Measurements from ENCODE around the gene LANCL2.

LANCL2 gene

DNA sequence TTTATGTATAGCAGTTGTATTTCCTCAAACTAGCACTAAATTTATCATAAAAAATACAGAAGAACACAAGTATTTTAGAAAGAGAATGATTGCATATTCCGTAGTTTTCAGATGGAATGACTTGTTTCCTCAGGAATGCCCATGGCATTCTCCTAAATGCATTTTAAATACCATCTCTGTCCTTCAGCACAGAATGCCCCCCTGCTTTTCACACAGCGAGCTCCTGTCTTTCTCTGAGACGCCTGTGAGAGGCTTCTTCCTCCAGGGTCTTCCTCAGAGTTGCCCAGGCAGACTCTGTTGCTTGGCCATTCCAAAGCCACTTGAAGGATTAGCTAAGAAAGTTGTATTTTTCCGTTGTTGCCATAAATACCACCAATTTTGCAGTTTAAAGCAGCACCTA is 10.1 kb downstream of the LANCL2 start:
- no peak overlapping the region for H3K9ac ChIP-seq (ENCODE audit: low read length)
- peak overlapping the region; percentile 42 for H3K4me2 ChIP-seq (ENCODE audit: low read depth, low read length, poor library complexity, severe bottlenecking)
- H3K27ac ChIP-seq (ENCODE audit: low read depth, low read length), result no peak overlapping the region
- no peaks in the 10 kb centered on the region for H3K27me3 ChIP-seq (ENCODE audit: low read length)
- H2AFZ ChIP-seq (ENCODE audit: low read depth, low read length, severe bottlenecking), result no peak overlapping the region
- H3K79me2 ChIP-seq (ENCODE audit: insufficient read depth, low read length), result peaks cover 20% of the 10 kb centered on the region
- no peaks in the 10 kb centered on the region for H3K9me3 ChIP-seq (ENCODE audit: insufficient read depth, low read length)
- H3K4me3 ChIP-seq (ENCODE audit: insufficient read depth, low read length, poor library complexity, severe bottlenecking), result no peak overlapping the region
- no peak for TF ChIP-seq EZH2phosphoT487 (conservative IDR thresholded peaks at IDR 0.05; ENCODE audit: low read length)
- TF ChIP-seq, protein P1, sequence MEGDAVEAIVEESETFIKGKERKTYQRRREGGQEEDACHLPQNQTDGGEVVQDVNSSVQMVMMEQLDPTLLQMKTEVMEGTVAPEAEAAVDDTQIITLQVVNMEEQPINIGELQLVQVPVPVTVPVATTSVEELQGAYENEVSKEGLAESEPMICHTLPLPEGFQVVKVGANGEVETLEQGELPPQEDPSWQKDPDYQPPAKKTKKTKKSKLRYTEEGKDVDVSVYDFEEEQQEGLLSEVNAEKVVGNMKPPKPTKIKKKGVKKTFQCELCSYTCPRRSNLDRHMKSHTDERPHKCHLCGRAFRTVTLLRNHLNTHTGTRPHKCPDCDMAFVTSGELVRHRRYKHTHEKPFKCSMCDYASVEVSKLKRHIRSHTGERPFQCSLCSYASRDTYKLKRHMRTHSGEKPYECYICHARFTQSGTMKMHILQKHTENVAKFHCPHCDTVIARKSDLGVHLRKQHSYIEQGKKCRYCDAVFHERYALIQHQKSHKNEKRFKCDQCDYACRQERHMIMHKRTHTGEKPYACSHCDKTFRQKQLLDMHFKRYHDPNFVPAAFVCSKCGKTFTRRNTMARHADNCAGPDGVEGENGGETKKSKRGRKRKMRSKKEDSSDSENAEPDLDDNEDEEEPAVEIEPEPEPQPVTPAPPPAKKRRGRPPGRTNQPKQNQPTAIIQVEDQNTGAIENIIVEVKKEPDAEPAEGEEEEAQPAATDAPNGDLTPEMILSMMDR (IDR thresholded peaks at IDR 0.05; ENCODE audit: insufficient read depth, low read length, poor library complexity, severe bottlenecking), result no peak
- no peaks in the 10 kb centered on the region for H3K9me2 ChIP-seq (replicated peaks; ENCODE audit: insufficient read depth, low read length)
- H3K36me3 ChIP-seq (ENCODE audit: low read length), result no peaks in the 10 kb centered on the region
- H4K20me1 ChIP-seq (ENCODE audit: low read depth, low read length), result no peaks in the 10 kb centered on the region
- no peaks in the 10 kb centered on the region for H3F3A ChIP-seq (ENCODE audit: insufficient read depth)

DNA sequence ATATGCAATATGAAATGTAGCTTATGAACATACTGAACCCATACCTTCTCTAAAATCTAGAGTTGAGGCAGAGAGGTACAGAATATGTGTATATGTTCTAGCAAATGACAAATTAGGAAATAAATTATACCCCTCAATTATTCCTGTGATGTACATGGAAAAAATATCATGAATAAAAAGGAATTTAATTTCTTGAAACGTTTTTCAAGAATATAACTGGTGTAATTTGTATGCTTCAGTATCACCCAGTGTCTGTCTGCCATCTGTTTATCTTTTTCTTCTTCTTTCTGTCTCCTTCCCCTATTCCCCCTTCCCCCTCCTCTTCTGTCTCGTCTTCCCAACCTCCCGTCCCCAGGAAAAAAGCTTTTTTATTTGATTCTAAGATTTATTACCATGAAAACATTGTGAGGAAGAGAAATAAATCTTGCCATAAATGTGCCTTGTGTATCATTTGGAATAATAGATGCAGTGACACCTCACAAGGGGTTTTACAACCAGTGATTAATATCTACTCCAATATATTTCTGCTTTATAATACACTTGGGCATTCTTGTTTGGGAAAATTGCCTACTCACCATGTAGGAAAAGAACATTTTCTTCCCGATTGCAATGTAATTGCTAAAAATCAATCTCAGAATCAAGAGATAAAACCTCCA is 12.2 kb downstream of the LANCL2 start:
- H3K9me3 ChIP-seq (ENCODE audit: insufficient read depth, low read length), result no peaks in the 10 kb centered on the region
- no peak for TF ChIP-seq EZH2phosphoT487 (conservative IDR thresholded peaks at IDR 0.05; ENCODE audit: low read length)
- no peaks in the 10 kb centered on the region for H4K20me1 ChIP-seq (ENCODE audit: low read depth, low read length)
- H3K4me3 ChIP-seq (ENCODE audit: insufficient read depth, low read length, poor library complexity, severe bottlenecking), result no peak overlapping the region
- H3K9me2 ChIP-seq (replicated peaks; ENCODE audit: insufficient read depth, low read length), result no peaks in the 10 kb centered on the region
- H3K4me2 ChIP-seq (ENCODE audit: low read depth, low read length, poor library complexity, severe bottlenecking), result no peak overlapping the region
- H3K9ac ChIP-seq (ENCODE audit: low read length), result no peak overlapping the region
- H3K36me3 ChIP-seq (ENCODE audit: low read length), result no peaks in the 10 kb centered on the region
- H3F3A ChIP-seq (ENCODE audit: insufficient read depth), result no peaks in the 10 kb centered on the region
- H3K27ac ChIP-seq (ENCODE audit: low read depth, low read length), result no peak overlapping the region
- H3K27me3 ChIP-seq (ENCODE audit: low read length), result no peaks in the 10 kb centered on the region
- no peak overlapping the region for H2AFZ ChIP-seq (ENCODE audit: low read depth, low read length, severe bottlenecking)
- peaks cover 12% of the 10 kb centered on the region; the same call in 1 of the 2 replicates for H3K79me2 ChIP-seq (ENCODE audit: insufficient read depth, low read length)

DNA sequence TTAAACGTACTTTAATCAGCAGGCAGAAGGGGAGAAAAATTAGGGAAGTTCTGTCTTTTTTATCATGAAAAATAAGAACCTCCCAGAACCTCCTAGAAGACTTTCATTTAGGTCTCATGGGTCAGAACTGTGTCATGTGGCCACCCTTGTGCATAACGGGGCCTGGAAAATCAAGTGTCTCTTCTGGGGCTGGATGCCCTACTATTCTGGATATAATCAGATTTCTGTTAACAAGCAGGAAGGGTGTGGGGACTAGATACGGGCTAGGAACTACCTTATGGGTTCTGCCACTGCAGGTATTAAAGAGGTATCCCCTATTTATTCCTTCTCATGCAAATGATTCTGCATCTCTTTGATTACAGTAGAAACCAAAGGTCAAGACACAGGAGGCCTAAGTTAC is 14.1 kb downstream of the LANCL2 start:
- H3K4me2 ChIP-seq (ENCODE audit: low read depth, low read length, poor library complexity, severe bottlenecking), result no peak overlapping the region
- no peak for TF ChIP-seq EZH2phosphoT487 (conservative IDR thresholded peaks at IDR 0.05; ENCODE audit: low read length)
- TF ChIP-seq, protein P1 (IDR thresholded peaks at IDR 0.05; ENCODE audit: insufficient read depth, low read length, poor library complexity, severe bottlenecking), result no peak
- H3K27me3 ChIP-seq (ENCODE audit: low read length), result no peaks in the 10 kb centered on the region
- no peaks in the 10 kb centered on the region for H3K36me3 ChIP-seq (ENCODE audit: low read length)
- no peak overlapping the region for H3K9ac ChIP-seq (ENCODE audit: low read length)
- no peaks in the 10 kb centered on the region for H3K9me2 ChIP-seq (replicated peaks; ENCODE audit: insufficient read depth, low read length)
- no peaks in the 10 kb centered on the region for H3K9me3 ChIP-seq (ENCODE audit: insufficient read depth, low read length)
- H3F3A ChIP-seq (ENCODE audit: insufficient read depth), result no peaks in the 10 kb centered on the region
- no peak overlapping the region for H3K4me3 ChIP-seq (ENCODE audit: insufficient read depth, low read length, poor library complexity, severe bottlenecking)
- H2AFZ ChIP-seq (ENCODE audit: low read depth, low read length, severe bottlenecking), result no peak overlapping the region
- H4K20me1 ChIP-seq (ENCODE audit: low read depth, low read length), result no peaks in the 10 kb centered on the region
- H3K27ac ChIP-seq (ENCODE audit: low read depth, low read length), result no peak overlapping the region
- peaks cover 6% of the 10 kb centered on the region; the same call in 1 of the 2 replicates for H3K79me2 ChIP-seq (ENCODE audit: insufficient read depth, low read length)

DNA sequence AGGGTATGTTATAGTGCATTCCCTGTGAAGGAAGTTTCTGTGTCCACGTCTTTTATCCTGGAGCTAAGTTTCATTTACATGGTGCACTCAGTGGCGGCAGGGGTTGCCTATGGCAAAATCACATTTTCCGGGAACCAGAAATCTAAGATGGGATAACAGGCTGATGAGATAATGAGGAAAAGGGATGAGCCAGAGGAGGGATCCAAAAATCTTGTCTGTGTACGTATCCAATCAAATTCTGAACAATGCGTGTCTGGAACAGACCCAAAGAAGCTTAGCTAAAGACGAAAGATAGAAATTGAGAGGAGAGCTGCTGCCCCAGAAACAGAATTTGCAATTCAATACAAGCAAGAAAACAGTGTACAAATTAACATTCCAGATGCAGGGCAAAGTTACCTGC is 16.1 kb downstream of the LANCL2 start:
- Histone ChIP-seq H4K20me1 (ENCODE audit: low read depth, low read length) (no peaks in the 10 kb centered on the region), H3K27ac (ENCODE audit: low read depth, low read length) (no peak overlapping the region), H3K9me3 (ENCODE audit: insufficient read depth, low read length) (peaks cover 11% of the 10 kb centered on the region; the same call in 1 of the 2 replicates), H3K36me3 (ENCODE audit: low read length) (no peaks in the 10 kb centered on the region), H3K27me3 (ENCODE audit: low read length) (no peaks in the 10 kb centered on the region), H2AFZ (ENCODE audit: low read depth, low read length, severe bottlenecking) (no peak overlapping the region), H3F3A (ENCODE audit: insufficient read depth) (no peaks in the 10 kb centered on the region), H3K9ac (ENCODE audit: low read length) (no peak overlapping the region), H3K9me2 (replicated peaks; ENCODE audit: insufficient read depth, low read length) (no peaks in the 10 kb centered on the region), H3K4me2 (ENCODE audit: low read depth, low read length, poor library complexity, severe bottlenecking) (no peak overlapping the region), H3K79me2 (ENCODE audit: insufficient read depth, low read length) (no peaks in the 10 kb centered on the region), H3K4me3 (ENCODE audit: insufficient read depth, low read length, poor library complexity, severe bottlenecking) (no peak overlapping the region)
- no peak for TF ChIP-seq EZH2phosphoT487 (conservative IDR thresholded peaks at IDR 0.05; ENCODE audit: low read length)
- TF ChIP-seq, protein P1 (IDR thresholded peaks at IDR 0.05; ENCODE audit: insufficient read depth, low read length, poor library complexity, severe bottlenecking), result no peak

All from SU-DHL-6 (cell line).